ENCODE results near the gene STRAP. TPM values are rescaled to one million over a fixed set of nuclear protein-coding genes. Genes with fewer than 3 reads are reported as not detected.

The STRAP gene
- 100 to 1,000 TPM; 188 to 362 TPM for total RNA-seq
- polyA plus RNA-seq (2013, experiment 1 of 2) = 183 TPM
- 196 TPM for polyA plus RNA-seq (2013, experiment 2 of 2)
- long read RNA-seq, experiment 1, transcript STRAP-202 (10 exons, 1,866 nt) = major isoform, 83 of 133 reads
- long read RNA-seq, experiment 1, partial matches to known transcripts = 27 of 133 reads
- long read RNA-seq, experiment 1, other reads (novel, unspliced or antisense) = 21 of 133 reads
- long read RNA-seq, experiment 2, transcript STRAP-202 (10 exons, 1,866 nt) = major isoform, 418 of 470 reads
- long read RNA-seq, experiment 2, transcript STRAP-206 (9 exons, 1,698 nt) = minor isoform, 11 of 470 reads
- long read RNA-seq, experiment 2, partial matches to known transcripts = 18 of 470 reads
- long read RNA-seq, experiment 2, other reads (novel, unspliced or antisense) = 21 of 470 reads
- long read RNA-seq, experiment 3, transcript STRAP-206 (9 exons, 1,698 nt) = minor isoform, 120 of 4,408 reads
- long read RNA-seq, experiment 3, transcript STRAP-202 (10 exons, 1,866 nt) = major isoform, 4,158 of 4,408 reads
- long read RNA-seq, experiment 3, partial matches to known transcripts = 14 of 4,408 reads
- long read RNA-seq, experiment 3, other reads (novel, unspliced or antisense) = 113 of 4,408 reads
- long read RNA-seq, experiment 4, transcript STRAP-202 (10 exons, 1,866 nt) = major isoform, 940 of 1,082 reads
- long read RNA-seq, experiment 4, transcript STRAP-206 (9 exons, 1,698 nt) = minor isoform, 31 of 1,082 reads
- long read RNA-seq, experiment 4, partial matches to known transcripts = 80 of 1,082 reads
- long read RNA-seq, experiment 4, other reads (novel, unspliced or antisense) = 30 of 1,082 reads

DNA sequence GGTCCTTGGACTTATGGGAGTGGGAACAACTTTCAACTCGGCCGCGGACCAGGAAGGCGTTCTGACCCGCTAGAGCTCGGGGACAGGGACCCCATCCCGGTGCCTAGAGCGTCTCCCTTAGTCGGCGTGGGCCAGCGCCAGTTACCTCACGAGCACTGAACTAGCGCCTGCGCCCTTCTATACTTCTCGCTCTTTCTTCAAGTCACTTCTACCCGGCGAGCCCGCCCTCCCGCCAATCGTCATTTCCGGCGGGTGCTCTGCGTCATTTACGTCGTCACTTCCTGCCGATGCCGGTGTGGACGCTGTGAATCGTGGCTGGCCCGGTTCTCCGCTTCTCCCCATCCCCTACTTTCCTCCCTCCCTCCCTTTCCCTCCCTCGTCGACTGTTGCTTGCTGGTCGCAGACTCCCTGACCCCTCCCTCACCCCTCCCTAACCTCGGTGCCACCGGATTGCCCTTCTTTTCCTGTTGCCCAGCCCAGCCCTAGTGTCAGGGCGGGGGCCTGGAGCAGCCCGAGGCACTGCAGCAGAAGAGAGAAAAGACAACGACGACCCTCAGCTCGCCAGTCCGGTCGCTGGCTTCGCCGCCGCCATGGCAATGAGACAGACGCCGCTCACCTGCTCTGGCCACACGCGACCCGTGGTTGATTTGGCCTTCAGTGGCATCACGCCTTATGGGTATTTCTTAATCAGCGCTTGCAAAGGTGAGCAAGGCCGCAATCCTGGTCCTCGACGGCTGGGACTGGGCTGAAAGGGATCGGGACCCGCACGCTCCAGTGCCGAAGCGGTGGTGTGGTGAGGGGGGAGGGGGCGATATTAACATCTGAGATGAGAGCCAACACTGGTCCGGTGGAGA lies at the start of gene STRAP:
Gene STRAP, plus strand, starts transcription at position 270 of the 854 bp plus-strand sequence. Its CDS starts 321 bp downstream, at position 591.
- H3K9me3 ChIP-seq (ENCODE audit: control insufficient read depth, low read length) = no peaks in the 10 kb centered on the region
- H3K4me1 Mint-ChIP-seq = peaks cover 40% of the 10 kb centered on the region
- H3K27me3 Mint-ChIP-seq (ENCODE audit: insufficient read depth) = no peaks in the 10 kb centered on the region
- peak within 1 kb of the TSS; percentile 99 for H3K27ac Mint-ChIP-seq
- peak within 1 kb of the TSS; percentile 97 for H3K4me3 Mint-ChIP-seq
- DNase-seq = peak; percentile 100
- peaks cover 27% of the 10 kb centered on the region for H3K36me3 ChIP-seq (ENCODE audit: control insufficient read depth, insufficient read depth, low read length)
- no peaks in the 10 kb centered on the region for H3K27me3 ChIP-seq (ENCODE audit: control insufficient read depth, insufficient read depth, low read length, poor library complexity, severe bottlenecking)
- peaks cover 42% of the 10 kb centered on the region for H3K36me3 Mint-ChIP-seq (ENCODE audit: low read depth)
- peaks cover 6% of the 10 kb centered on the region for H3K9me3 Mint-ChIP-seq
- H3K9ac ChIP-seq (ENCODE audit: extremely low read depth, low read length, poor library complexity, severe bottlenecking) = peak within 1 kb of the TSS; percentile 95
- H3K4me1 ChIP-seq (ENCODE audit: control insufficient read depth, insufficient read depth, low read length) = no peaks in the 10 kb centered on the region
- no peak for TF ChIP-seq CTCF (conservative IDR thresholded peaks at IDR 0.05)
- peak within 1 kb of the TSS; percentile 98 for H3K27ac ChIP-seq (ENCODE audit: low read depth, low read length)
- H3K4me3 ChIP-seq (ENCODE audit: low read length) = peak within 1 kb of the TSS; percentile 96
- 0% methylated on average over 39 to 63 of the region's 63 CpGs for whole genome bisulfite sequencing, 2 experiments (ENCODE audit: insufficient coverage in 1 of 2, insufficient read length in 1 of 2)

DNA sequence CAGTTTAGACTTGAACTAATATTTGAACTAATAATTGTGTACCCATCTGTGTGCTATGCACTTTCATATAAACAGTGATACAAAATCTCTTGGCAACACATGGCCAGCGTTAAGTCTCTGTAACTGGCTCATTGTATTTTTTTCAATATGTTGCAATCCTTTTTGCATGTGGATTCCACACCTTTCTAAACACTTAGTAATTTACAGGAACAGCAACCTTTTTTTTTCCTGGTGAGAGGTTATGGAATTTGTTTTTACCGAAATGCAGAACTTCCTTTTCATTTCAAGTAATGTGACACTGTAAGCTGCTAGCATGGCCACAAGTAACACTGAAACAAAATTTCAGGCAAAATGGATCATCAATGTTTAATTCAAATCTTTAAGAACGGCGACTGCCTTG lies 47.6 kb upstream of the STRAP start:
- H3K27ac Mint-ChIP-seq = no peak overlapping the region
- H3K4me1 Mint-ChIP-seq = no peaks in the 10 kb centered on the region
- H3K27me3 ChIP-seq (ENCODE audit: control insufficient read depth, insufficient read depth, low read length, poor library complexity, severe bottlenecking) = no peaks in the 10 kb centered on the region
- no peaks in the 10 kb centered on the region for H3K27me3 Mint-ChIP-seq (ENCODE audit: insufficient read depth)
- no peak for TF ChIP-seq CTCF (conservative IDR thresholded peaks at IDR 0.05)
- DNase-seq = no peak
- H3K4me3 Mint-ChIP-seq = no peak overlapping the region
- no peaks in the 10 kb centered on the region for H3K9me3 ChIP-seq (ENCODE audit: control insufficient read depth, low read length)
- H3K4me3 ChIP-seq (ENCODE audit: low read length) = no peak overlapping the region
- no peaks in the 10 kb centered on the region for H3K36me3 ChIP-seq (ENCODE audit: control insufficient read depth, insufficient read depth, low read length)
- H3K27ac ChIP-seq (ENCODE audit: low read depth, low read length) = no peak overlapping the region
- H3K9me3 Mint-ChIP-seq = peaks cover 6% of the 10 kb centered on the region
- H3K36me3 Mint-ChIP-seq (ENCODE audit: low read depth) = no peaks in the 10 kb centered on the region
- H3K9ac ChIP-seq (ENCODE audit: extremely low read depth, low read length, poor library complexity, severe bottlenecking) = no peak overlapping the region
- no peaks in the 10 kb centered on the region for H3K4me1 ChIP-seq (ENCODE audit: control insufficient read depth, insufficient read depth, low read length)
- 90 to 92% methylated on average over 2 to 4 of the region's 4 CpGs for WGBS, 2 experiments (ENCODE audit: insufficient coverage in 1 of 2, insufficient read length in 1 of 2)
